ENCODE data around the gene NDUFA11.
"Not testable (repeated sequence)": the region's sequence is repeated elsewhere in the genome, so short reads cannot be mapped to it uniquely, and the experiment has no call there.

Gene NDUFA11

DNA sequence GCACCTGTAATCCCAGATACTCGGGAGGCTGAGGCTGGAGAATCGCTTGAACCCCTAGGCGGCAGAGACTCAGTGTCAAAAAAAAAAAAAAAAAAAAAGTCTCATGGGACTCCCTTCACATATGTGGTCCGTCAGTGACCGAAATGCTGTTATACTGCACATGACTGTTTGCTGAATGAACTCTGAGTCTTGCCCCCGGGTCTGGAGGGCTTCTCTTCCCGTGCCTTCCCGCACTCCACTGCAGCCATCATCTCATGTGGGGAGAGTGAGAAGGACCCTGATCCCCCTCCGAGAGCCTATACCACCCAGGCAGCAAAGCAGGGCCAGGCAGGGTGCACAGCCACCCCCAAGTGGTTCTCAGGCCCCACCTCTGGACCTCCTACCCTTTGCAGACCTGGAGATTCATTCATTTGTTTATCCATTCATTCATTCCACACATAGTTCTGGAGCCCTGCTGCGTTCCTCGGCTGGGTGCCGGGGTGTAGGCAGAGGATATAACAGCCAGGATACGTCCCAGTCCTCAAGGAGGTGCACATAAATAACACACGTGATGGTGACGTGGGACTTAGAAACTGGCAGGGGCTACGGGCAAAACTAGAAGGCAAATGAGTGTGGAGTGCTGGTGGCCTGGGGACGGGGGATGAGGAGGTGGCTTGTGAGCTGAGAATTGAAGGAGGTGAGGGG is 14.2 kb downstream of the NDUFA11 start:
- no peak for DNase-seq (ENCODE audit: low read depth)

GRCh38 chr19:5884065-5884811 is 19.4 kb downstream of the NDUFA11 start:
- not testable (repeated sequence) for DNase-seq (ENCODE audit: low read depth)

DNA sequence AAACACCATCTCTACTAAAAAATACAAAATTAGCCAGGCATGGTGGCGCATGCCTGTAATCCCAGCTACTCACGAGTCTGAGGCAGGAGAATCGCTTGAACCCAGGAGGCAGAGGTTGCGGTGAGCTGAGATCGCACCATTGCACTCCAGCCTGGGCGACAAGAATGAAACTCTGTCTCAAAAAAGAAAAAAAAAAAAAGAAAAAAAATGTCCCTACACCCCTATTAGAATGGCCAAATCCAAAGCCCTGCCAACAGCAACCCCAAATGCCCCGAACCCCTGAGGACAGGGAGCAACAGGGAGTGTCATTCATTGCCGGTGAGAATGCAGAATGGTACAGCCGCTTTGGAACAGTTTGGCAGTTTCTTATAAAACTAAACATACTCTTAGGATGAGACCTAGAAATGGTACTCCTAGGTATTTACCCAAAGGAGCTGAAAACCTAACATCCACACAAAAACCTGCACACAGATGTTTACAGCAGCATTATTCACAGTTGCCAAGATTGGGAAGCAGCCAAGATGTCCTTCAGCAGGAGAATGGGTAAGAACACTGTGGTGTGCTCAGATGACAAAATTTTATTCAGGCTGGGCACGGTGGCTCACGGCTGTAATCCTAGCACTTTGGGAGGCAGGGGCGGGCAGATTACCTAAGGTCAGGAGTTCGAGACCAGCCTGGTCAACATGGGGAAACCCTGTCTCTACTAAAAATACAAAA is 20.3 kb downstream of the NDUFA11 start:
- not testable (repeated sequence) for DNase-seq (ENCODE audit: low read depth)

DNA sequence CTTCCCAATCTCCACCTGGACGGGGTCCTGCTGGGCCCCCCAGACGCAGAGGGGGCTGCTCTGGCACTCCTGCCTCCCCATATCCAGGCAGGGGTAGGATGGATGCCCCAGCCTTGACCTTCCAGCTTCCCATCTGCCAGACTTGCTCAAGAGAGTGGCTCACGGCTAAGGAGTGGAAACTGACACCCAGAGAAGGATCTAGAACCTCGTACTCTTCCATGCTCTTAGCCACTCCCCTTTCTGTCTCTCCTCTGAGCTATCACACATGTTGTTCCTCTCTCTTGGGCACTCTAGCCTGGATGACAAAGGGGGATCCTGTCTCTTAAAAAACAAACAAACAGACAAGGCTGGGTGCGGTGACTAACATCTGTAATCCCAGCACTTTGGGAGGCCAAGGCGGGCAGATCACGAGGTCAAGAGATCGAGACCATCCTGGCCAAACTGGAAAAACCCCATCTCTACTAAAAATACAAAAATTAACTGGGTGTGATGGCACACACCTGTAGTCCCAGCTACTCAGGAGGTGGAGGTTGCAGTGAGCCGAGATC is 21.1 kb downstream of the NDUFA11 start:
- DNase-seq (ENCODE audit: low read depth) = no peak

GRCh38 chr19:5881543-5882299 is 21.9 kb downstream of the NDUFA11 start:
- no peak for DNase-seq (ENCODE audit: low read depth)

- DNase-seq (ENCODE audit: low read depth) = no peak
These were observed 22.9 kb downstream of the NDUFA11 start for GRCh38 chr19:5880604-5881078.

DNA sequence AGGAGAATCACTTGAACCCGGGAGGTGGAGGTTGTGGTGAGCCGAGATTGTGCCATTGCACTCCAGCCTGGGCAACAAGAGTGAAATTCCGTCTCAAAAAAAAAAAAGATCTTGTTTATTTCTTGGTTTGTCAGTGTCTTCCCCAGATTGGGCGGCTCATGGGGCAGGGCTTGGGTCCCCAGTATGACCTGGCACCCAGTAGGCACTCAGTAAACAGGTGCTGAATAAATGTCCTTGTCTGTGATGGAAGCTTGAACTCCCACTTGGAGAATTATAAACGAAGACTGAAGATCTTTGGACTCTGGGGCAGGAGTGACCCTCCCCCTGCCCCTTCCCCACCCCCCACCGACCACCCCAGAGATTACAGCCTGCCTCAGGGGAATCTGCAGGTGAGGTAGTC is 23.4 kb downstream of the NDUFA11 start:
- DNase-seq (ENCODE audit: low read depth) = no peak

GRCh38 chr19:5877882-5878281 is 25.7 kb downstream of the NDUFA11 start:
- no peak for DNase-seq (ENCODE audit: low read depth)

GRCh38 chr19:5877427-5877826 is 26.2 kb downstream of the NDUFA11 start:
- no peak for DNase-seq (ENCODE audit: low read depth)

DNA sequence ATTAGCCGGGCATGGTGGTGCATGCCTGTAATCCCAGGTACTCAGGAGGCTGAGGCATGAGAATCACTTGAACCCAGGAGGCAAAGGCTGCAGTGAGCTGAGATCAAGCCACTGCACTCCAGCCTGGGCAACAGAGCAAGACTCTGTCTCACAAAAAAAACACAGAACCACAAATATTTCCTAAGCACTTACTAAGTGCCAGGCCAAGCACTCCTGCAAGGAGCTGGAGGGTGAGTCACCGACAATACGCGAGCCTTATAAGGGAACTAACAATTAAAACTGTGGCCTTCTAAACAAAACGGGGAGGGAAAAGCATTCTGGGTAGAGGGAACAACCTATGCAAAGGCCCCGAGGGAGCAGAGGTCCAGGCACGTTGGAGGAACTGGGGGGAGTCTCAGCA is 29.1 kb downstream of the NDUFA11 start:
- not testable (repeated sequence) for DNase-seq (ENCODE audit: low read depth)

DNA sequence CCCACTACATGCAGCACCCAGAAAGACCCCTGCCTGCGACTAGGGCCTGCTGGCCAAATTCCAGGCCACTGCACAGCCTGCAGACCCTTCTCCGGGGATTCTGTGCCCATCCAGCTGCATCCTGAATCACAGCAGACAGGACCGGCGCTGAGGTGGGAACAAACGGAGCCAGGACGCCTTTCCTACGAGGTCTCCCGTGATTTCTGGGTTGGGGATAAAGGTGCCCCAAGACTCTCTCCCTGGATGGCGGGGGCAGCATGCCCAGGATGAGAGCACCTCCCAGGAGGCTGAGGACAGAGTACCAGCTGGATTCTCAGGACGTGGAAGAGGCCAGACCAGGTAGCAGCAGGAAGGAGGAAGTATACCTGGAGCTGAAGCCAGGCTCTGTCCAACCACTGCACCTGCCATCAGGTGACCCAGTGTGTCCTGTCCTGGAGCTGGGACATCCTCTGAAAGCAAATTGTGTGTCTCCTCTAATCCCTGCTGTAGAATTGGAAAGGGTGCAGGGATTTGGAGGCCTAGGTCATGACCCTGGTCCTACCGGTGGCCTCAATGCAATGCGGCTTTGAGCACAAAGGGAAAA is 29.9 kb downstream of the NDUFA11 start:
- DNase-seq (ENCODE audit: low read depth) = no peak

GRCh38 chr19:5870986-5871394 is 32.6 kb downstream of the NDUFA11 start:
- DNase-seq (ENCODE audit: low read depth) = no peak

GRCh38 chr19:5867201-5868136 is 36.1 kb downstream of the NDUFA11 start:
- no peak for DNase-seq (ENCODE audit: low read depth)

- no peak for DNase-seq (ENCODE audit: low read depth)
These were observed 37.8 kb downstream of the NDUFA11 start for GRCh38 chr19:5865772-5866171.

DNA sequence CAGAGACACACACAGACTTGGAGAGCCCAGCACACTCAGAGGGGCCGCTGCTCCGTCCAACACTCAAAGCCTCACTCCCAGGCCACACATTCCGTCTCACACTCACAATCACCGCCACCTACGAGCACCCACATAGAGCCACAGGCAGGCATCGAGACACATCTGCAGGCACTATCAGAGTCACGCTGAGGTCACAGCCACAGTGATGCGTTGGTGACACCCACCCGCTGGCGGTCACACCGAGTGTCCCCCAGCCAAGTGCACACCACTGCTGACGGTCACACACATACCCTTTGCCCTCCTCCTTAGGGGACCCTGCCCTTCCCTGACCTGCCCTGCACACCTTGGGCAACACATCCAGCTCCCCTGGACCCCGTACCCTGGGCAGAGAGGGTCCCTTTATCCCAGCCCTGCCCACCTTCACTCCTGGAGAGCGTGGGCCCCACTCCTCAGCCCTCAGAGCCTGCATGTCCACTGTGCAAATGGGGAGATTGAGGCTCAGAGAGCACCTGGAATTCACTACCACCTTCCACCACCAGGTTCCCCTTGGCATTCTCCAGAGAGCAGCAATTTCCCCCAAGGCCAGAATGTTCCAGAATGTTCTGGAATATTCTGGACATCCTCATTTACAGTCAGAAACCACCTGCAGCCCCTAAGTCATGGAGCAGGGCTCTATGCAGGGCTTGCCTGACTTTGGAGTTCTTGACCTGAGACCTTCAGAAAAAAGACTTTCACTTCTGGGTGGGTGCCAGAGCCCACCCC is 38.7 kb downstream of the NDUFA11 start:
- no peak for DNase-seq (ENCODE audit: low read depth)

DNA sequence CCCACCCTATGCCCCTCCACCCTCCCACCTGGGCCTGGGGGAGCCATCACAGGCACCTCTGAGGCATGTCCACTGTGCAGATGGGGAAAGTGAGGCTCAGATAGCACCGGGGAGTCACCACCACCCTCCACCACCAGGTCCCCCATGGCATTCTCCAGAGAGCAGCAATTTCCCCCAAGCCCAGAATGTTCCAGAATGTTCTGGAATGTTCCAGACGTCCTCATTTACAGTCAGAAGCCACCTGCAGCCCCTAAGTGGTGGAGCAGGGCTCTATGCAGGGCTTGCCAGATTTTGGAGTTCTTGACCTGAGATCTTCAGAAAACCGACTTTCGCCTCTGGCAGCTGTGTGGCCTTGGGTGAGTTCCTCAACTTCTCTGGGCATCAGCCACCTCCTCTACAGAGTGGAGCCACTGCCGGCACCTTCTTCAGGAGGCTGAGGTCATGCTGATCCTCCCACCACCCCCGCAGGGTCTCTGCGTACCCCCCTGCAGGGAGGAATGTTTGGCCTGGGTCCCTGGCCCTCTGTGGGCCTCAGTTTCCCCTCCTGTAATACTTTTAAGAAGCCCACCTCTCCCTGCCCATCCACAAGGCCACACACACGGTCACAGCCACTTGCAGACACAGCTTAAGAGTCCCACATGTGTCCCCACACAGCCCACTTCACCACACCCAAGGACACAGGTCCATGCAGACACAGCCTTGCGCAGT is 39.4 kb downstream of the NDUFA11 start:
- DNase-seq (ENCODE audit: low read depth) = no peak

GRCh38 chr19:5863030-5863665 is 40.4 kb downstream of the NDUFA11 start:
- DNase-seq (ENCODE audit: low read depth) = no peak
